T-helper 2 cell treated with Interferon-gamma antibody and Interleukin-4, amounts not matched to agents 5 μg/mL and 100 μg/mL, for 36 hours (primary cell): Measurements from ENCODE around the gene SH3TC1.

ENCODE experiments used
- DNase-seq: peaks from one replicate; pipeline ENCODE4 v3.0.0; 2021; ENCODE audit warnings: low spot score
- H3K27ac Mint-ChIP-seq: one replicate; pipeline ENCODE4 v1.8.0; 2021; ENCODE audit warnings: mild to moderate bottlenecking, mixed read lengths
- H3K27me3 Mint-ChIP-seq: one replicate; pipeline ENCODE4 v1.8.0; 2021; ENCODE audit warnings: low read depth, mixed read lengths
- H3K36me3 Mint-ChIP-seq: one replicate; pipeline ENCODE4 v1.8.0; 2021; ENCODE audit warnings: low read depth, mixed read lengths
- H3K4me1 Mint-ChIP-seq: one replicate; pipeline ENCODE4 v1.8.0; 2021; ENCODE audit warnings: low read depth, mixed read lengths
- H3K4me3 Mint-ChIP-seq: one replicate; pipeline ENCODE4 v1.8.0; 2022; ENCODE audit warnings: mild to moderate bottlenecking, moderate library complexity, mixed read lengths
- H3K9me3 Mint-ChIP-seq: one replicate; pipeline ENCODE4 v1.8.0; 2021; ENCODE audit warnings: mixed read lengths

Gene SH3TC1

GRCh38 chr4:8198906-8199593 lies at the start of gene SH3TC1:
SH3TC1 (plus strand) TSS chr4:8199290; CDS start chr4:8205195, 5,905 bp downstream.
- Mint-ChIP-seq H3K27ac (peak within 1 kb of the TSS; percentile 92), H3K4me1 (peaks cover 30% of the 10 kb centered on the region), H3K4me3 (peak within 1 kb of the TSS; percentile 94), H3K9me3 (no peaks in the 10 kb centered on the region), H3K27me3 (no peaks in the 10 kb centered on the region), H3K36me3 (no peaks in the 10 kb centered on the region)
- peak; percentile 80 for DNase-seq

GRCh38 chr4:8149664-8150063 lies 49.4 kb upstream of the SH3TC1 start:
- H3K27me3 Mint-ChIP-seq = peaks cover 5% of the 10 kb centered on the region
- H3K36me3 Mint-ChIP-seq = no peaks in the 10 kb centered on the region
- no peak for DNase-seq
- no peaks in the 10 kb centered on the region for H3K9me3 Mint-ChIP-seq
- no peak overlapping the region for H3K4me3 Mint-ChIP-seq
- H3K27ac Mint-ChIP-seq = no peak overlapping the region
- no peaks in the 10 kb centered on the region for H3K4me1 Mint-ChIP-seq

GRCh38 chr4:8150152-8151090 lies 48.7 kb upstream of the SH3TC1 start:
- H3K36me3 Mint-ChIP-seq = no peaks in the 10 kb centered on the region
- DNase-seq = no peak
- H3K27ac Mint-ChIP-seq = no peak overlapping the region
- no peaks in the 10 kb centered on the region for H3K4me1 Mint-ChIP-seq
- H3K27me3 Mint-ChIP-seq = peaks cover 7% of the 10 kb centered on the region
- H3K9me3 Mint-ChIP-seq = no peaks in the 10 kb centered on the region
- H3K4me3 Mint-ChIP-seq = no peak overlapping the region

- Mint-ChIP-seq H3K4me3 (no peak overlapping the region), H3K9me3 (no peaks in the 10 kb centered on the region), H3K36me3 (no peaks in the 10 kb centered on the region), H3K27me3 (peaks cover 8% of the 10 kb centered on the region), H3K27ac (no peak overlapping the region), H3K4me1 (no peaks in the 10 kb centered on the region)
- DNase-seq = no peak
Measured at GRCh38 chr4:8151165-8151650, 47.9 kb upstream of the SH3TC1 start.

- Mint-ChIP-seq H3K4me3 (no peak overlapping the region), H3K36me3 (no peaks in the 10 kb centered on the region), H3K9me3 (no peaks in the 10 kb centered on the region), H3K27ac (no peak overlapping the region), H3K4me1 (no peaks in the 10 kb centered on the region), H3K27me3 (peaks cover 10% of the 10 kb centered on the region)
- DNase-seq = no peak
Measured at GRCh38 chr4:8152090-8152864, 46.8 kb upstream of the SH3TC1 start.

GRCh38 chr4:8152865-8153257 lies 46.2 kb upstream of the SH3TC1 start:
- no peak overlapping the region for H3K4me3 Mint-ChIP-seq
- H3K9me3 Mint-ChIP-seq = no peaks in the 10 kb centered on the region
- H3K27me3 Mint-ChIP-seq = peaks cover 14% of the 10 kb centered on the region
- no peak overlapping the region for H3K27ac Mint-ChIP-seq
- no peak for DNase-seq
- H3K4me1 Mint-ChIP-seq = no peaks in the 10 kb centered on the region
- H3K36me3 Mint-ChIP-seq = no peaks in the 10 kb centered on the region

- Mint-ChIP-seq H3K4me1 (no peaks in the 10 kb centered on the region), H3K9me3 (no peaks in the 10 kb centered on the region), H3K36me3 (no peaks in the 10 kb centered on the region), H3K27ac (no peak overlapping the region), H3K4me3 (no peak overlapping the region), H3K27me3 (peaks cover 14% of the 10 kb centered on the region)
- DNase-seq = no peak
Measured at GRCh38 chr4:8153441-8153840, 45.6 kb upstream of the SH3TC1 start.

GRCh38 chr4:8155048-8155447 lies 44.0 kb upstream of the SH3TC1 start:
- no peak for DNase-seq
- peaks cover 2% of the 10 kb centered on the region for H3K36me3 Mint-ChIP-seq
- peaks cover 6% of the 10 kb centered on the region for H3K4me1 Mint-ChIP-seq
- peaks cover 24% of the 10 kb centered on the region for H3K27me3 Mint-ChIP-seq
- no peaks in the 10 kb centered on the region for H3K9me3 Mint-ChIP-seq
- no peak overlapping the region for H3K4me3 Mint-ChIP-seq
- H3K27ac Mint-ChIP-seq = no peak overlapping the region

- H3K27ac Mint-ChIP-seq = no peak overlapping the region
- peaks cover 2% of the 10 kb centered on the region for H3K36me3 Mint-ChIP-seq
- H3K4me1 Mint-ChIP-seq = peaks cover 6% of the 10 kb centered on the region
- DNase-seq = no peak
- peaks cover 26% of the 10 kb centered on the region for H3K27me3 Mint-ChIP-seq
- H3K4me3 Mint-ChIP-seq = no peak overlapping the region
- H3K9me3 Mint-ChIP-seq = no peaks in the 10 kb centered on the region
Measured at GRCh38 chr4:8155660-8156421, 43.2 kb upstream of the SH3TC1 start.

- H3K36me3 Mint-ChIP-seq = peaks cover 2% of the 10 kb centered on the region
- peaks cover 6% of the 10 kb centered on the region for H3K4me1 Mint-ChIP-seq
- H3K27ac Mint-ChIP-seq = no peak overlapping the region
- peaks cover 26% of the 10 kb centered on the region for H3K27me3 Mint-ChIP-seq
- H3K9me3 Mint-ChIP-seq = no peaks in the 10 kb centered on the region
- DNase-seq = no peak
- no peak overlapping the region for H3K4me3 Mint-ChIP-seq
Measured at GRCh38 chr4:8156617-8157016, 42.5 kb upstream of the SH3TC1 start.

GRCh38 chr4:8157496-8157895 lies 41.6 kb upstream of the SH3TC1 start:
- H3K27ac Mint-ChIP-seq = no peak overlapping the region
- no peak for DNase-seq
- H3K36me3 Mint-ChIP-seq = peaks cover 2% of the 10 kb centered on the region
- peaks cover 6% of the 10 kb centered on the region for H3K4me1 Mint-ChIP-seq
- H3K27me3 Mint-ChIP-seq = peaks cover 26% of the 10 kb centered on the region
- H3K9me3 Mint-ChIP-seq = no peaks in the 10 kb centered on the region
- peak overlapping the region; percentile 50 for H3K4me3 Mint-ChIP-seq

GRCh38 chr4:8157944-8158709 lies 41.0 kb upstream of the SH3TC1 start:
- DNase-seq = no peak
- H3K36me3 Mint-ChIP-seq = peaks cover 2% of the 10 kb centered on the region
- peaks cover 6% of the 10 kb centered on the region for H3K4me1 Mint-ChIP-seq
- no peaks in the 10 kb centered on the region for H3K9me3 Mint-ChIP-seq
- H3K4me3 Mint-ChIP-seq = peak overlapping the region; percentile 40
- H3K27ac Mint-ChIP-seq = no peak overlapping the region
- H3K27me3 Mint-ChIP-seq = peaks cover 26% of the 10 kb centered on the region
